WERI-Rb-1 (cell line): Measurements from ENCODE around the gene KLHL6.
"Not testable (repeated sequence)": the region's sequence is repeated elsewhere in the genome, so short reads cannot be mapped to it uniquely, and the experiment has no call there.

Experiments used
- DNase-seq: peaks from one replicate; pipeline ENCODE4 v3.0.0-alpha.2; 2020
- H3K27ac ChIP-seq: fragments of 250-450 bp; sonication (Bioruptor Pico); 2 replicates; pipeline ENCODE4 v1.5.1; 2020; ENCODE audit warnings: mild to moderate bottlenecking, moderate library complexity
- H3K27me3 ChIP-seq: fragments of 250-450 bp; sonication (Bioruptor Pico); 2 replicates; pipeline ENCODE4 v1.5.1; 2021; ENCODE audit warnings: mild to moderate bottlenecking, low read depth, moderate library complexity; ENCODE audit not compliant: insufficient read depth, severe bottlenecking
- H3K36me3 ChIP-seq: fragments of 250-450 bp; sonication (Bioruptor Pico); 2 replicates; pipeline ENCODE4 v1.5.1; 2020; ENCODE audit warnings: mild to moderate bottlenecking, moderate library complexity
- H3K4me3 ChIP-seq: 2 replicates; pipeline ENCODE4 v1.5.1; 2011; ENCODE audit warnings: low read depth, mild to moderate bottlenecking, control low read depth, low read length
- H3K9me3 ChIP-seq: fragments of 250-450 bp; sonication (Bioruptor Pico); 2 replicates; pipeline ENCODE4 v1.5.1; 2021; ENCODE audit warnings: mild to moderate bottlenecking, moderate library complexity; ENCODE audit not compliant: severe bottlenecking
- CTCF ChIP-seq: IDR thresholded peaks from 2 replicates; pipeline ENCODE4 v1.5.1; 2011; ENCODE audit warnings: low read depth, mild to moderate bottlenecking, control low read depth, inconsistent platforms, low read length

Gene KLHL6

GRCh38 chr3:183472155-183472554 lies 83.4 kb downstream of the KLHL6 start:
- Histone ChIP-seq H3K36me3 (no peaks in the 10 kb centered on the region), H3K27me3 (no peaks in the 10 kb centered on the region), H3K27ac (no peak overlapping the region), H3K4me3 (no peak overlapping the region), H3K9me3 (no peaks in the 10 kb centered on the region)
- no peak for TF ChIP-seq CTCF
- no peak for DNase-seq

- Histone ChIP-seq H3K27me3 (no peaks in the 10 kb centered on the region), H3K36me3 (no peaks in the 10 kb centered on the region), H3K9me3 (no peaks in the 10 kb centered on the region), H3K27ac (no peak overlapping the region), H3K4me3 (no peak overlapping the region)
- TF ChIP-seq CTCF: no peak
- DNase-seq: no peak
Observed at GRCh38 chr3:183468424-183468823, 87.1 kb downstream of the KLHL6 start.

- Histone ChIP-seq H3K27ac (no peak overlapping the region), H3K9me3 (no peaks in the 10 kb centered on the region), H3K27me3 (no peaks in the 10 kb centered on the region), H3K36me3 (no peaks in the 10 kb centered on the region), H3K4me3 (no peak overlapping the region)
- DNase-seq: no peak
- TF ChIP-seq CTCF: no peak
Observed at GRCh38 chr3:183466575-183466974, 88.9 kb downstream of the KLHL6 start.

GRCh38 chr3:183465710-183466109 lies 89.8 kb downstream of the KLHL6 start:
- H3K36me3 ChIP-seq, H3K27me3 ChIP-seq, DNase-seq, H3K27ac ChIP-seq, H3K9me3 ChIP-seq, H3K4me3 ChIP-seq: not testable (repeated sequence)

GRCh38 chr3:183464480-183464879 lies 91.0 kb downstream of the KLHL6 start:
- no peak for TF ChIP-seq CTCF
- Histone ChIP-seq H3K4me3 (no peak overlapping the region), H3K36me3 (no peaks in the 10 kb centered on the region), H3K9me3 (no peaks in the 10 kb centered on the region), H3K27me3 (no peaks in the 10 kb centered on the region), H3K27ac (no peak overlapping the region)
- no peak for DNase-seq

GRCh38 chr3:183460081-183461055 lies 95.1 kb downstream of the KLHL6 start:
- peaks cover 8% of the 10 kb centered on the region; the same call in 1 of the 2 replicates for H3K36me3 ChIP-seq
- TF ChIP-seq CTCF: no peak
- DNase-seq: no peak
- no peak overlapping the region for H3K27ac ChIP-seq
- H3K9me3 ChIP-seq: no peaks in the 10 kb centered on the region
- no peaks in the 10 kb centered on the region for H3K27me3 ChIP-seq
- H3K4me3 ChIP-seq: no peak overlapping the region
